ENCODE data around the gene HECW1.

DNA sequence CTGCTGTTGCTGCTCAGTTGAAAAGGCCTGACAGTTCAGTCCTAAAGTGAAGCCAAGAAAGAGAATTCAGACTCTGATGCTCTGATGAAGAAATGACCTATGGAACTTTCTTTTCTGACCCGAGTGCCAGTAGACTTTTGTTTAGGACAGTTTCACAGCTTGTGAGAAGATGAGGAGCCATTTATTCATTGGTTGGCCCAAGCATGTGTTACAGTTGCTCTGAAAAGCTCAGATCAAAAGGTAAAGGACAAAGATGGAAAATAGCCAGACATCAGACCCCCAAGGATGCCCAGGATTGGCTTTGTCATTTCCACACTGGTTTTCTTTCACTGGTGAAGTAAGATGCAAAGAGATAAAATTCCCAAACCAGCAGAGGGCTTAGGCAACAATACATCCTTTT lies 321.2 kb downstream of the HECW1 start:
- TF ChIP-seq, protein P1, sequence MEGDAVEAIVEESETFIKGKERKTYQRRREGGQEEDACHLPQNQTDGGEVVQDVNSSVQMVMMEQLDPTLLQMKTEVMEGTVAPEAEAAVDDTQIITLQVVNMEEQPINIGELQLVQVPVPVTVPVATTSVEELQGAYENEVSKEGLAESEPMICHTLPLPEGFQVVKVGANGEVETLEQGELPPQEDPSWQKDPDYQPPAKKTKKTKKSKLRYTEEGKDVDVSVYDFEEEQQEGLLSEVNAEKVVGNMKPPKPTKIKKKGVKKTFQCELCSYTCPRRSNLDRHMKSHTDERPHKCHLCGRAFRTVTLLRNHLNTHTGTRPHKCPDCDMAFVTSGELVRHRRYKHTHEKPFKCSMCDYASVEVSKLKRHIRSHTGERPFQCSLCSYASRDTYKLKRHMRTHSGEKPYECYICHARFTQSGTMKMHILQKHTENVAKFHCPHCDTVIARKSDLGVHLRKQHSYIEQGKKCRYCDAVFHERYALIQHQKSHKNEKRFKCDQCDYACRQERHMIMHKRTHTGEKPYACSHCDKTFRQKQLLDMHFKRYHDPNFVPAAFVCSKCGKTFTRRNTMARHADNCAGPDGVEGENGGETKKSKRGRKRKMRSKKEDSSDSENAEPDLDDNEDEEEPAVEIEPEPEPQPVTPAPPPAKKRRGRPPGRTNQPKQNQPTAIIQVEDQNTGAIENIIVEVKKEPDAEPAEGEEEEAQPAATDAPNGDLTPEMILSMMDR (IDR thresholded peaks at IDR 0.05): no peak
- no peak for TF ChIP-seq POLR2AphosphoS5 (IDR thresholded peaks at IDR 0.05)
- no peak for TF ChIP-seq POLR2A (IDR thresholded peaks at IDR 0.05)

Measured in breast epithelium (tissue), 3 donors.